ENCODE results near the gene ST3GAL2.

DNA sequence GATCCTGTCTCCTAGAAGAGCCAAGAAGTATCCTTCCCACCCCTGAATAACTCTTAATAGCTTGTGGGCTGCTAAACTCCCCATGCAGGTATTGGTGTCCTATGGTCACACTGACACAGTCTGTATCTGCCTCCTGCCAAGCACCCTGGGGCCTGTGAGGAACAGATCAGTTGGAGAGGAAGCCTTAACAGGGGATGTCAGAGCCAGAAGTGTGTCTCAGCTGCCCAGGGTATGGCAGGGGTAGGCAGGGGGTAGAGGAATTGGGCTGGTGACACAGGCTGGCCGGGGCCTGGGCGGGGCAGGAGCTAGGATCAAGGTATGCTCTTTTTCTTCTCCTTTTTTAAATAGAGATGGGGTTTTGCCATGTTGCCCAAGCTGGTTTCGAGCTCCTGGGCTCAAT, 47.5 kb downstream of the ST3GAL2 start:
- TF ChIP-seq MYC (IDR thresholded peaks at IDR 0.05; ENCODE audit: borderline replicate concordance, low read length) (no peak), CBX2 (IDR thresholded peaks at IDR 0.05; ENCODE audit: borderline replicate concordance, low read depth) (no peak), JUN (IDR thresholded peaks at IDR 0.05) (no peak), POLR2A (IDR thresholded peaks at IDR 0.05; ENCODE audit: low read length) (no peak), CTCF (IDR thresholded peaks at IDR 0.05) (no peak), RNF2 (IDR thresholded peaks at IDR 0.05; ENCODE audit: borderline replicate concordance, low read depth) (no peak), CEBPB (IDR thresholded peaks at IDR 0.05) (no peak), ELK1 (IDR thresholded peaks at IDR 0.05; ENCODE audit: low read depth, low read length) (no peak), RCOR1 (IDR thresholded peaks at IDR 0.05; ENCODE audit: low read depth, low read length) (no peak), POLR2AphosphoS2 (conservative IDR thresholded peaks at IDR 0.05; ENCODE audit: low read length) (no peak), HOXB13 (CRISPR knock-in tag; IDR thresholded peaks at IDR 0.05; ENCODE audit: low read depth) (no peak)
